GM23248 (cell line): ENCODE measurements around the gene CREB5. TPM values are rescaled to one million over a fixed set of nuclear protein-coding genes. Genes with fewer than 3 reads are reported as not detected.
A peak's percentile ranks its signal among the peaks of the same experiment; 100 is the strongest.

Source experiments
- DNase-seq: peaks from one replicate; pipeline ENCODE4 v3.0.0-alpha.2; 2015
- H2AFZ ChIP-seq: fragments of 200-600 bp; sonication (generic); 2 replicates; pipeline ENCODE4 v1.6.1; 2016; ENCODE audit warnings: antibody characterized with exemption
- H3F3A ChIP-seq: fragments of 200-600 bp; sonication (generic); 2 replicates; pipeline ENCODE4 v1.6.1; 2016; ENCODE audit warnings: mild to moderate bottlenecking, antibody characterized with exemption, mixed run types; ENCODE audit not compliant: insufficient read depth
- H3K27ac ChIP-seq: fragments of 200-600 bp; sonication (generic); 2 replicates; pipeline ENCODE4 v1.5.1; 2016; ENCODE audit warnings: mild to moderate bottlenecking
- H3K27me3 ChIP-seq: fragments of 200-600 bp; sonication (generic); replicated peaks from 2 replicates; pipeline ENCODE4 v1.6.1; 2016; ENCODE audit warnings: mild to moderate bottlenecking; ENCODE audit not compliant: insufficient read depth
- H3K36me3 ChIP-seq: fragments of 200-600 bp; sonication (generic); 2 replicates; pipeline ENCODE4 v1.6.1; 2016; ENCODE audit warnings: low read depth, mild to moderate bottlenecking
- H3K4me1 ChIP-seq: fragments of 200-600 bp; sonication (generic); 2 replicates; pipeline ENCODE4 v1.6.1; 2016; ENCODE audit warnings: mild to moderate bottlenecking; ENCODE audit not compliant: insufficient read depth
- H3K4me2 ChIP-seq: fragments of 200-600 bp; sonication (generic); one replicate; pipeline ENCODE4 v1.6.1; 2016; ENCODE audit warnings: mild to moderate bottlenecking; ENCODE audit not compliant: unreplicated experiment
- H3K4me3 ChIP-seq: fragments of 200-600 bp; sonication (generic); 2 replicates; pipeline ENCODE4 v1.5.1; 2016; ENCODE audit warnings: mild to moderate bottlenecking
- H3K79me2 ChIP-seq: fragments of 200-600 bp; sonication (generic); 2 replicates; pipeline ENCODE4 v1.6.1; 2016; ENCODE audit warnings: mild to moderate bottlenecking; ENCODE audit not compliant: insufficient read depth
- H3K9ac ChIP-seq: fragments of 200-600 bp; sonication (generic); 2 replicates; pipeline ENCODE4 v1.6.1; 2016; ENCODE audit warnings: mild to moderate bottlenecking
- H3K9me2 ChIP-seq: fragments of 200-600 bp; sonication (generic); 2 replicates; pipeline ENCODE4 v1.6.1; 2016; ENCODE audit warnings: mixed run types, mild to moderate bottlenecking, moderate library complexity; ENCODE audit not compliant: insufficient read depth
- H3K9me3 ChIP-seq: fragments of 200-600 bp; sonication (generic); one replicate; pipeline ENCODE4 v1.6.1; 2017; ENCODE audit warnings: low read depth
- H4K20me1 ChIP-seq: fragments of 200-600 bp; sonication (generic); 2 replicates; pipeline ENCODE4 v1.6.0; 2016; ENCODE audit not compliant: insufficient read depth
- EZH2 ChIP-seq: fragments of 200-600 bp; sonication (generic); IDR thresholded peaks from 2 replicates; pipeline ENCODE4 v1.6.1; 2018; ENCODE audit warnings: antibody characterized with exemption, mild to moderate bottlenecking; ENCODE audit not compliant: insufficient read depth, poor library complexity, severe bottlenecking
- EZH2phosphoT487 ChIP-seq: fragments of 200-600 bp; sonication (generic); IDR thresholded peaks from 2 replicates; pipeline ENCODE4 v1.6.1; 2018; ENCODE audit warnings: antibody characterized with exemption, moderate library complexity, mild to moderate bottlenecking, low read depth; ENCODE audit not compliant: insufficient read depth
- WGBS, 2 experiments: methylation state at CpG; one replicate each; pipeline ENCODE4 v1.1.6; 2015 to 2017; ENCODE audit warnings: low lambda C conversion rate in 2 of 2, low coverage in 1 of 2; ENCODE audit errors: missing lambda C conversion rate in 2 of 2; 5-methylcytosine and 5-hydroxymethylcytosine counted together
- in situ Hi-C: fragments of 300-500 bp; cut with MboI; formaldehyde crosslinking; loops from 2 replicates; pipeline ENCODE4 v1.15.0; 2020
- polyA plus RNA-seq: library from polyadenylated mRNA; unstranded; fragments of >200 nt; fragmentation: Nextera tagmentation; extraction: Ambion mirVana; gene quantifications from 2 replicates; pipeline ENCODE4 v1.2.1, GENCODE V29; 2016
- total RNA-seq: library from RNA; depleted of rRNA; stranded (reverse); fragments of >200 nt; shearing (Covaris generic); gene quantifications from 2 replicates; pipeline ENCODE4 v1.2.3, GENCODE V29; 2014

Gene CREB5
- total and polyA plus RNA-seq, 2 experiments from 2014 or later: 13.6 to 19.2 TPM

DNA sequence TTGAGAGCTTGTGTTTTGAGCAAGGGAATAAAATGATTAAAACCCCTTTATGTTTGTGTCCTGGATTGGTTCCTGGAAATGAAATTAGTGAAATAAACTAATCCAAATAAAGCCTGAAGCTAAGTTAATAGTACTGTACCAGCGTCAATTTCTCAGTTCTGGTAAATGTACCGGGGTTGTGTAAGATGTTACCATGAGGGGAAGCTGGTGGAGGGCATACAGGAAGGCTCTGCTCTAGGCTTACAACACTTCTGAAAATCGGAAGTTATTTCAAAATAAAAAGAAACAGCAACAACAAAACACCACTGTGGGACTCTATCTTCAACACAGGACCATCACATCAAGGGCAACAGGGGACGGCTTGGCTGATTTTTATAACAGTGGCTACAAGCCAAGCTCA, 257.0 kb downstream of the CREB5 start:
- Histone ChIP-seq H3K4me2 (no peak overlapping the region), H3K9me2 (no peaks in the 10 kb centered on the region), H3K4me3 (no peak overlapping the region), H3F3A (peaks cover 13% of the 10 kb centered on the region), H3K79me2 (no peaks in the 10 kb centered on the region), H4K20me1 (no peaks in the 10 kb centered on the region), H3K36me3 (no peaks in the 10 kb centered on the region), H3K9me3 (no peaks in the 10 kb centered on the region), H2AFZ (no peak overlapping the region), H3K4me1 (peaks cover 6% of the 10 kb centered on the region; the same call in 1 of the 2 replicates), H3K27me3 (no peaks in the 10 kb centered on the region), H3K27ac (no peak overlapping the region), H3K9ac (no peak overlapping the region)
- in situ Hi-C loops: no loop called here
- no peak for DNase-seq
- WGBS, 2 experiments: 37 to 45% methylated on average over 4 of the region's 4 CpGs
- TF ChIP-seq EZH2phosphoT487 (no peak), EZH2 (no peak)

DNA sequence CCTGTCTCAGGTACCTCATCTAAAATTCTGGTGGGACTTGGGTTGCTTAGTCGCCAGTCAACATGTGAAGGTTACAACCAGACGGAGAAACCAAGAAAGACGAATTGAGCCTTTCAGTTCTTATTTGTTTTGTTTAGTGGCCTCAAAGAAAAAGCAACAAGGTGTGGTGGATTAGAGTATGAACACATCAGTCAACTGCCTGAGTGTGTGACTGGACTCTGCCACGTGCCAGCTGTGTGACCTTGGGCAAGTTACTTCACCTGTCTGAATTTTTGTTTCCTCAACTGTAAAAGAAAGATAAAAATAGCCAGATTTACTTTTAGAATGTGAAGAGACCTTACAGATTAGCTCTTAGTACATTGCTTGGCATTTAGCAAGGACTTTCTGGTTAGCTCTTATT, 259.2 kb downstream of the CREB5 start:
- no peak overlapping the region for H3K9ac ChIP-seq
- no peaks in the 10 kb centered on the region for H3F3A ChIP-seq
- no peaks in the 10 kb centered on the region for H3K79me2 ChIP-seq
- H4K20me1 ChIP-seq: no peaks in the 10 kb centered on the region
- WGBS, 2 experiments: 88 to 90% methylated on average over 4 of the region's 4 CpGs
- H3K27ac ChIP-seq: no peak overlapping the region
- H3K4me2 ChIP-seq: no peak overlapping the region
- H3K4me3 ChIP-seq: no peak overlapping the region
- H3K27me3 ChIP-seq: no peaks in the 10 kb centered on the region
- no peaks in the 10 kb centered on the region for H3K4me1 ChIP-seq
- no peaks in the 10 kb centered on the region for H3K9me2 ChIP-seq
- in situ Hi-C loops: no loop called here
- no peaks in the 10 kb centered on the region for H3K9me3 ChIP-seq
- no peak for DNase-seq
- TF ChIP-seq EZH2phosphoT487 (no peak), EZH2 (no peak)
- H3K36me3 ChIP-seq: no peaks in the 10 kb centered on the region
- no peak overlapping the region for H2AFZ ChIP-seq

DNA sequence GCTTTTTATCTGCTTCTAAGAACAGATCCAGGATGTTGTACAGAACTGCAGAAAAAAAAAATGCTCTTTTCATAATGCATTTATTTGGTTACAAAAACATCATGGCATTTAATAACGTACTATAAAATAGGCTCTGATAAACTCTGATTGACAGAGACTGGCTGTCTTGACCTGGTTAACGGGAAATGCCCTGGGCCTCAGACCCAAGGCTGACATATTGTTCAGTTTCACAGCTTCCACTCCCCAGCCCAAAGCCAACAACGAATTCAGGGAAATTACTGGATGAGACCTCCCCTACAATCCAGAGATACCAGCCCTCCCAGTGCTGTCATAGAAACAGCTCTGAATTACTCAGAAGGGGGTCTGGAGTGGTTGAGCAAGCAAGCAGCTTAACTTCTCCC, 260.1 kb downstream of the CREB5 start:
- no peak for TF ChIP-seq EZH2phosphoT487
- TF ChIP-seq EZH2: no peak
- H3K27me3 ChIP-seq: no peaks in the 10 kb centered on the region
- no peaks in the 10 kb centered on the region for H3K4me1 ChIP-seq
- no peak overlapping the region for H3K4me3 ChIP-seq
- DNase-seq: no peak
- WGBS, 2 experiments: 85 to 89% methylated on average over 3 of the region's 3 CpGs
- no peaks in the 10 kb centered on the region for H4K20me1 ChIP-seq
- H3K9me3 ChIP-seq: no peaks in the 10 kb centered on the region
- H3K9ac ChIP-seq: no peak overlapping the region
- no peaks in the 10 kb centered on the region for H3K9me2 ChIP-seq
- no peaks in the 10 kb centered on the region for H3K79me2 ChIP-seq
- H2AFZ ChIP-seq: no peak overlapping the region
- no peak overlapping the region for H3K4me2 ChIP-seq
- no peak overlapping the region for H3K27ac ChIP-seq
- H3F3A ChIP-seq: no peaks in the 10 kb centered on the region
- H3K36me3 ChIP-seq: no peaks in the 10 kb centered on the region
- in situ Hi-C loops: no loop called here

DNA sequence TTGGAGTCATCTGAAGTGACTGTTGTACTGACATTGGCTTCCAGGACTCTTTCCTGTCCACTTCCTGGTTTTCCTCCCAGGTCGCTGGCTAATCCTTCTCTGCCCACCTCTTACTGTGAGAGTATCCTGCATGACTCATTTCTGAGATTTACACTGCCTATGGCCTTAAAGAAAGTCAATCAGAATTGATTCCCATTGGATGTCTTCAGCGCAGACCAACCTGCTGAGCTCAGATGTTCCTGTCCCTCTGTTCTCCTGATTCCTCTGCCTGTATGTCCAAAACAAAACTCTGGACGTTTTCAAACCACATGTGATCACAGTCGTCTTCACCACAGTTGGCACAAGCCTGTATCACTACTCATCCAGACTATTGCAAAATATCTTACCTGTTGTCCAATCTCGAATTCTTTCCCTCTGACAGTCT, 262.1 kb downstream of the CREB5 start:
- Histone ChIP-seq H3K36me3 (no peaks in the 10 kb centered on the region), H3K4me1 (no peaks in the 10 kb centered on the region), H3K9me2 (no peaks in the 10 kb centered on the region), H3K9me3 (no peaks in the 10 kb centered on the region), H3K79me2 (no peaks in the 10 kb centered on the region), H3K27me3 (no peaks in the 10 kb centered on the region), H3K9ac (no peak overlapping the region), H3F3A (no peaks in the 10 kb centered on the region), H3K4me3 (no peak overlapping the region), H2AFZ (no peak overlapping the region), H3K27ac (no peak overlapping the region), H3K4me2 (no peak overlapping the region), H4K20me1 (no peaks in the 10 kb centered on the region)
- in situ Hi-C loops: no loop called here
- WGBS, 2 experiments: 65 to 68% methylated on average over 5 of the region's 5 CpGs
- peak; percentile 9 for DNase-seq
- TF ChIP-seq EZH2: no peak
- no peak for TF ChIP-seq EZH2phosphoT487

DNA sequence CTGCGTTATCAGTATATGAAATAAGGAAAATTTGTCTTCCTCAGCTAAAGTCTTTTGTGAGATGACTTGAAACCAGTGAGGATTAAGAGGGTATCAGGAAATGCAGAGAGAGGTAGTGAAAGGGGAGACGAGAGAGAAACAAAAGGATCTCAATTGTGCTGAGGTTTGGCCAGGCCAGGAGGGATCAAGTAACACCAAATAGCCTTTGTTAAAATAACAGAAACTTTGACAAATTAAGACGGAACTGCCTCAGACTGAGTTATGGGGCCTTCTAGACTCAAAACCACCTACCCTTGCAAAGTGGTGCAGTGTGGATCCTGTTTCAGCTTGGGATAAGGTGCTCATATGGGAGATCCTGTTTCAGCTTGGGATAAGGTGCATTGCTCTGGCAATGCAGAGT, 263.1 kb downstream of the CREB5 start:
- no peaks in the 10 kb centered on the region for H3K4me1 ChIP-seq
- H3K4me3 ChIP-seq: no peak overlapping the region
- no peak for DNase-seq
- H3K9ac ChIP-seq: no peak overlapping the region
- no peaks in the 10 kb centered on the region for H4K20me1 ChIP-seq
- 96 to 100% methylated on average over 3 of the region's 3 CpGs for WGBS, 2 experiments
- H3K4me2 ChIP-seq: no peak overlapping the region
- no peaks in the 10 kb centered on the region for H3K9me3 ChIP-seq
- no peak overlapping the region for H2AFZ ChIP-seq
- TF ChIP-seq EZH2phosphoT487: no peak
- TF ChIP-seq EZH2: no peak
- no peaks in the 10 kb centered on the region for H3K79me2 ChIP-seq
- H3K27me3 ChIP-seq: no peaks in the 10 kb centered on the region
- no peaks in the 10 kb centered on the region for H3K36me3 ChIP-seq
- no peak overlapping the region for H3K27ac ChIP-seq
- H3K9me2 ChIP-seq: no peaks in the 10 kb centered on the region
- in situ Hi-C loops: no loop called here
- H3F3A ChIP-seq: no peaks in the 10 kb centered on the region
